Spinal cord (tissue), 10 donors: Measurements from ENCODE around the gene C1QL4. TPM values are rescaled to one million over a fixed set of nuclear protein-coding genes. Genes with fewer than 3 reads are reported as not detected.
"Not testable (repeated sequence)": the region's sequence is repeated elsewhere in the genome, so short reads cannot be mapped to it uniquely, and the experiment has no call there.

Experiments
- DNase-seq, 6 donors: peaks; one replicate each; pipeline versions ENCODE4 v3.0.0 to v3.0.0-alpha.2; 2013 to 2015; ENCODE audit warnings: low spot score in 6 of 6, low read depth in 4 of 6
- H3K27ac ChIP-seq: one replicate; pipeline ENCODE4 v1.5.1; 2013; ENCODE audit warnings: low read depth, low read length, control low read depth
- H3K27me3 ChIP-seq: one replicate; pipeline ENCODE4 v1.6.1; 2013; ENCODE audit warnings: low read length; ENCODE audit not compliant: control insufficient read depth, insufficient read depth
- H3K36me3 ChIP-seq: one replicate; pipeline ENCODE4 v1.6.1; 2013; ENCODE audit warnings: low read length; ENCODE audit not compliant: control insufficient read depth, insufficient read depth
- H3K4me1 ChIP-seq: one replicate; pipeline ENCODE4 v1.6.1; 2013; ENCODE audit warnings: low read length; ENCODE audit not compliant: control insufficient read depth, insufficient read depth
- H3K4me3 ChIP-seq: one replicate; pipeline ENCODE4 v1.5.1; 2013; ENCODE audit warnings: low read depth, low read length, control low read depth
- H3K9me3 ChIP-seq: one replicate; pipeline ENCODE4 v1.6.1; 2013; ENCODE audit warnings: low read length; ENCODE audit not compliant: control insufficient read depth, insufficient read depth
- WGBS: methylation state at CpG from one replicate; pipeline ENCODE4 v1.1.5; 2013; ENCODE audit warnings: missing lambda C conversion rate; ENCODE audit not compliant: insufficient coverage; 5-methylcytosine and 5-hydroxymethylcytosine counted together
- polyA plus RNA-seq, 2 donors: library from polyadenylated mRNA; unstranded; fragments of 120-200 nt; gene quantifications; one replicate each; pipeline ENCODE4 v1.2.1, GENCODE V29; 2013; ENCODE audit not compliant: insufficient read length in 2 of 2
- total RNA-seq, 2 donors: library from RNA; depleted of rRNA in 1 of 2; stranded (reverse); fragments of 120-200 nt in 1 of 2; fragments of >200 nt in 1 of 2; gene quantifications; one replicate each; pipeline versions ENCODE4 v1.2.3 to v1.2.4, GENCODE V29; 2013 to 2014
- donor health status: healthy.

C1QL4 gene
- total and polyA plus RNA-seq, 4 donors, result 3.8 to 34.6 (median 14.9) TPM

GRCh38 chr12:49287876-49288275 is 49.1 kb downstream of the C1QL4 start:
- H3K4me1 ChIP-seq, result peaks cover 3% of the 10 kb centered on the region
- H3K27ac ChIP-seq, result no peak overlapping the region
- no peak overlapping the region for H3K4me3 ChIP-seq
- 43% methylated on average over 4 of the region's 6 CpGs for WGBS
- H3K27me3 ChIP-seq, result peaks cover 16% of the 10 kb centered on the region
- H3K36me3 ChIP-seq, result no peaks in the 10 kb centered on the region
- H3K9me3 ChIP-seq, result no peaks in the 10 kb centered on the region
- no peak for DNase-seq

GRCh38 chr12:49284672-49285071 is 52.3 kb downstream of the C1QL4 start:
- Histone ChIP-seq H3K9me3 (no peaks in the 10 kb centered on the region), H3K4me3 (no peak overlapping the region), H3K27me3 (peaks cover 10% of the 10 kb centered on the region), H3K27ac (no peak overlapping the region), H3K4me1 (no peaks in the 10 kb centered on the region), H3K36me3 (no peaks in the 10 kb centered on the region)
- WGBS, result 88% methylated on average over 3 of the region's 4 CpGs
- no peak for DNase-seq

GRCh38 chr12:49283541-49284429 is 53.2 kb downstream of the C1QL4 start:
- H3K27ac ChIP-seq, result no peak overlapping the region
- no peaks in the 10 kb centered on the region for H3K9me3 ChIP-seq
- 89% methylated on average over 14 of the region's 25 CpGs for WGBS
- no peaks in the 10 kb centered on the region for H3K36me3 ChIP-seq
- no peak for DNase-seq
- H3K27me3 ChIP-seq, result peaks cover 8% of the 10 kb centered on the region
- no peaks in the 10 kb centered on the region for H3K4me1 ChIP-seq
- no peak overlapping the region for H3K4me3 ChIP-seq

GRCh38 chr12:49282740-49283375 is 54.1 kb downstream of the C1QL4 start:
- not testable (repeated sequence) for DNase-seq, H3K27me3 ChIP-seq, H3K36me3 ChIP-seq, H3K4me1 ChIP-seq, H3K4me3 ChIP-seq, H3K27ac ChIP-seq, H3K9me3 ChIP-seq
- no CpG with 5 or more reads among the region's 6 CpGs for WGBS

Other genes with a start within 250 kb of the C1QL4 start
- gene DHH, start 242.4 kb downstream of the C1QL4 start, total RNA-seq, result 1 to 10 TPM; 5.4 to 8.1 TPM
- 1 to 10 TPM; 1.3 to 4.8 TPM for gene DHH, start 242.4 kb downstream of the C1QL4 start, polyA plus RNA-seq
- gene LMBR1L, start 226.3 kb downstream of the C1QL4 start, total RNA-seq, result 10 to 100 TPM; 38.0 to 48.5 TPM
- 100 to 1,000 TPM in 1 of 2 donors, 10 to 100 TPM in 1; 81.0 to 127 TPM for gene LMBR1L, start 226.3 kb downstream of the C1QL4 start, polyA plus RNA-seq
- 1,000 to 10,000 TPM; 1,390 to 1,569 TPM for gene TUBA1B, start 205.8 kb downstream of the C1QL4 start, total RNA-seq
- gene TUBA1B, start 205.8 kb downstream of the C1QL4 start, polyA plus RNA-seq, result 1,000 to 10,000 TPM; 2,470 to 2,528 TPM
- 1,000 to 10,000 TPM; 2,198 to 2,635 TPM for gene TUBA1A, start 148.1 kb downstream of the C1QL4 start, total RNA-seq
- gene TUBA1A, start 148.1 kb downstream of the C1QL4 start, polyA plus RNA-seq, result 1,000 to 10,000 TPM; 4,527 to 4,721 TPM
- gene TUBA1C, start 72.1 kb downstream of the C1QL4 start, total RNA-seq, result 10 to 100 TPM; 30.4 to 68.8 TPM
- gene TUBA1C, start 72.1 kb downstream of the C1QL4 start, polyA plus RNA-seq, result 10 to 100 TPM; 42.5 to 52.3 TPM
- gene PRPH, start 42.0 kb downstream of the C1QL4 start, total RNA-seq, result 100 to 1,000 TPM in 1 of 2 donors, 10 to 100 TPM in 1; 22.8 to 141 TPM
- 100 to 1,000 TPM; 289 to 341 TPM for gene PRPH, start 42.0 kb downstream of the C1QL4 start, polyA plus RNA-seq
- 10 to 100 TPM in 1 of 2 donors, 1 to 10 TPM in 1; 5.1 to 10.5 TPM for gene TROAP, start 13.9 kb downstream of the C1QL4 start, total RNA-seq
- 10 to 100 TPM; 11.7 to 15.7 TPM for gene TROAP, start 13.9 kb downstream of the C1QL4 start, polyA plus RNA-seq
- gene DNAJC22, start 9.7 kb upstream of the C1QL4 start, total RNA-seq, result 1 to 10 TPM; 2.2 to 2.3 TPM
- gene DNAJC22, start 9.7 kb upstream of the C1QL4 start, polyA plus RNA-seq, result 1 to 10 TPM; 2.4 to 2.8 TPM
- 10 to 100 TPM; 21.8 to 34.3 TPM for gene SPATS2, start 30.3 kb upstream of the C1QL4 start, total RNA-seq
- gene SPATS2, start 30.3 kb upstream of the C1QL4 start, polyA plus RNA-seq, result 10 to 100 TPM; 41.9 to 44.6 TPM
- 1 to 10 TPM; 2.1 to 3.2 TPM for gene KCNH3, start 201.8 kb upstream of the C1QL4 start, total RNA-seq
- gene KCNH3, start 201.8 kb upstream of the C1QL4 start, polyA plus RNA-seq, result 10 to 100 TPM; 10.6 to 11.0 TPM
- 10 to 100 TPM; 29.4 to 59.7 TPM for gene MCRS1, start 231.0 kb upstream of the C1QL4 start, total RNA-seq
- 10 to 100 TPM; 75.3 to 78.9 TPM for gene MCRS1, start 231.0 kb upstream of the C1QL4 start, polyA plus RNA-seq